Suprapubic skin (tissue), 4 donors: ENCODE data around the gene APOLD1. TPM values are rescaled to one million over a fixed set of nuclear protein-coding genes. Genes with fewer than 3 reads are reported as not detected.
"Not testable (repeated sequence)": the region's sequence is repeated elsewhere in the genome, so short reads cannot be mapped to it uniquely, and the experiment has no call there.

Experiments
- DNase-seq, 2 donors: peaks; one replicate each; pipeline ENCODE4 v3.0.0-alpha.2; 2019; ENCODE audit warnings: low spot score in 2 of 2
- H3K27ac ChIP-seq: fragments of 200-600 bp; sonication (generic); one replicate; pipeline ENCODE4 v1.5.1; 2019
- H3K27me3 ChIP-seq: fragments of 200-600 bp; sonication (generic); one replicate; pipeline ENCODE4 v1.5.1; 2019
- H3K36me3 ChIP-seq: fragments of 200-600 bp; sonication (generic); one replicate; pipeline ENCODE4 v1.5.1; 2019
- H3K4me1 ChIP-seq: fragments of 200-600 bp; sonication (generic); one replicate; pipeline ENCODE4 v1.5.1; 2019
- H3K4me3 ChIP-seq: fragments of 200-600 bp; sonication (generic); one replicate; pipeline ENCODE4 v1.5.1; 2019; ENCODE audit warnings: mild to moderate bottlenecking
- H3K9me3 ChIP-seq: fragments of 200-600 bp; sonication (generic); one replicate; pipeline ENCODE4 v1.5.1; 2019
- CTCF ChIP-seq, 2 donors: fragments of 200-600 bp in 1 of 2; fragments of 450-650 bp in 1 of 2; sonication (generic) in 1 of 2; IDR thresholded peaks; one replicate each; pipeline ENCODE4 v1.5.1; 2016 to 2019; ENCODE audit warnings: antibody characterized with exemption in 2 of 2, mild to moderate bottlenecking in 1 of 2, moderate library complexity in 1 of 2
- EP300 ChIP-seq: sonication (generic); formaldehyde crosslinking; IDR thresholded peaks from one replicate; pipeline ENCODE4 v1.6.1; 2017; ENCODE audit warnings: antibody characterized with exemption
- POLR2A ChIP-seq, 2 donors: fragments of 450-650 bp; IDR thresholded peaks; one replicate each; pipeline ENCODE4 v1.6.1; 2017; ENCODE audit warnings: antibody characterized with exemption in 2 of 2, mild to moderate bottlenecking in 2 of 2, moderate library complexity in 2 of 2
- POLR2AphosphoS5 ChIP-seq, 3 donors: sonication (generic); formaldehyde crosslinking; IDR thresholded peaks; one replicate each; pipeline ENCODE4 v1.6.1; 2017; ENCODE audit warnings: antibody characterized with exemption in 3 of 3
- WGBS: methylation state at CpG from one replicate; pipeline ENCODE4 v1.1.5; 2018; 5-methylcytosine and 5-hydroxymethylcytosine counted together
- total RNA-seq, 4 donors: library from RNA; depleted of rRNA; stranded (reverse); fragments of >200 nt; gene quantifications; one replicate each; pipeline ENCODE4 v1.1.0, GENCODE V29; 2016

APOLD1 gene
- total RNA-seq, 4 donors from 2014 or later, result 14.6 to 25.5 (median 16.4) TPM

DNA sequence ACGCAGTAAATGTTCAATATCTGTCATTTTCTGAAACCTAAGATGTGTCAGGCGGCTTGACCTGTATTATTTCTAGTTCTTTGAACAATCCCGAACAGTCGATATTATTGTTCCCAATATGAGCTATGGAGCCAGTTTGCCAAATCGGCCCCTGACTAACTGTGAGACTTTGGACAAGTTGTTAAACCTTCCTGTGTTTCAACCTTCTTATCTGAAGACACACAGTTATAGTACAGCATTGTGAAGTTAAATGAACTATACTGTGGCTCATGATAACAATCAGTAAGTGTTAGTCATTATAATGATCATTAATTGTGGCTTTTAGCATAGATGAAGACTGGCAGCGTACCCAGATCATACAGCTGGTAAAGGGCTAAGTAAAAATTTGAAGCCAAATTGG, 51.1 kb downstream of the APOLD1 start:
- no peak for DNase-seq
- Histone ChIP-seq H3K9me3 (no peaks in the 10 kb centered on the region), H3K4me3 (no peak overlapping the region), H3K4me1 (peaks cover 10% of the 10 kb centered on the region), H3K27me3 (no peaks in the 10 kb centered on the region), H3K36me3 (peaks cover 20% of the 10 kb centered on the region), H3K27ac (peak overlapping the region; percentile 20)
- TF ChIP-seq POLR2AphosphoS5 (IDR thresholded peaks at IDR 0.05), result no peak
- no peak for TF ChIP-seq POLR2A (IDR thresholded peaks at IDR 0.05)
- no peak for TF ChIP-seq EP300
- TF ChIP-seq CTCF (IDR thresholded peaks at IDR 0.05), result no peak
- WGBS, result 76% methylated on average over 6 of the region's 6 CpGs

DNA sequence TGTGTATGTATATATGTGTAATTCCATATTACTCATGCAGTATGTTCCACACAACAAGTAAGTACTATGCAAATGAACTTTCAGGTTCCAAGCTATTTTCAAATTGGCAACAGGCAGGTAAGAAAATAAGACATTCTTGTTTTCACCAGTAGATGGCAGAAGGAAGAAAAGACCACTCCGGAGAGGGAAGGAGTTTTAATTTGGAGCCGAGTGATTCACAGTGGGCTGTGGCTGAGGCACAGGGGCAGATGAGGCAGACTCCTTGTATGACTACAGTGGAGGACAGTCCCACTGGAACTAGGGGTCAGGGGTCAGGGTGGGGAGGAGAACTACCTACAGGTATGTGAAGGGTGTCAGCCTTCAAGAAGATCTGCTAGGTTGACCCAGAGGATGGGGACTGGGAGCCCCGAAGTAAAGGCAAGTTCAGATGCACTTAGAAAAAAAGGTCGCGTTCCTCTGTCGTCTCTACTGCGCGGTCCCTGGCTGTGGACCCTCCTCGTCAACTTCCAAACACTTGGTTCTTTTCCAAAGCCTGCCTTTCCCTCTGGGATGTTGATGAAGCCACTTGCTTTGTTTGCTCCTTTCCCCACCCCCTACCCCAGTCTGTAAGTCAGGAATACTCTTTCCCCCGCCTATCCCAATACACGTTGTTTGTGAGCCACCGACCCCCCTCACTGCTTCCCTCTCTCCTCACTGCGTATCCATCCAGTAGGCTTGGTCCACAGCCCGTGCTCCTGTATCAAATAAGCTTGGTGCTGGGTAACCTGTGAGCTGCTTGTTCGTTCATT, 51.8 kb downstream of the APOLD1 start:
- Histone ChIP-seq H3K27me3 (no peaks in the 10 kb centered on the region), H3K9me3 (no peaks in the 10 kb centered on the region), H3K4me3 (no peak overlapping the region), H3K27ac (no peak overlapping the region), H3K36me3 (peaks cover 17% of the 10 kb centered on the region), H3K4me1 (peaks cover 10% of the 10 kb centered on the region)
- no peak for DNase-seq
- 65% methylated on average over 15 of the region's 15 CpGs for WGBS
- no peak for TF ChIP-seq POLR2AphosphoS5 (IDR thresholded peaks at IDR 0.05)
- no peak for TF ChIP-seq POLR2A (IDR thresholded peaks at IDR 0.05)
- peak; percentile 31 to 38 for TF ChIP-seq CTCF (IDR thresholded peaks at IDR 0.05)
- TF ChIP-seq EP300, result no peak

DNA sequence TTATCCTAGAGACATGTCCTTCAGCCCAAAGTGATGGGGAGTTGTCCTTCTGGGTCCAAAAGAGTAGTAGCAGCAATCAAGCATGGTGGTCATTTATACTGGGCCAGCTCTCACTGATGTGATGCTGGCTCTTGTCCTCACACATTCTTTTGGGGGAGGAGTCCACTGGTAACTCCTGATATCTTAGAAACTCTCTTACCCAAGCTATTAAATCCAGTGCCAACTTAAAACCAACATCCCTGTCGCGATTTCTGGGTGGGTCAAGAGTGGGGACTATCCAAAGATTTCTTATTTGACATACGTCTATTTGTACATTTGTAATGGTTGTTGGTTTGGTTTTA, 52.3 kb downstream of the APOLD1 start:
- WGBS, result 73% methylated on average over 3 of the region's 3 CpGs
- Histone ChIP-seq H3K27me3 (no peaks in the 10 kb centered on the region), H3K27ac (no peak overlapping the region), H3K36me3 (peaks cover 12% of the 10 kb centered on the region), H3K9me3 (no peaks in the 10 kb centered on the region), H3K4me1 (peaks cover 10% of the 10 kb centered on the region), H3K4me3 (no peak overlapping the region)
- DNase-seq, result no peak
- no peak for TF ChIP-seq EP300
- no peak for TF ChIP-seq POLR2AphosphoS5 (IDR thresholded peaks at IDR 0.05)
- TF ChIP-seq CTCF (IDR thresholded peaks at IDR 0.05), result no peak
- TF ChIP-seq POLR2A (IDR thresholded peaks at IDR 0.05), result no peak

- H3K36me3 ChIP-seq, result no peaks in the 10 kb centered on the region
- no peak overlapping the region for H3K27ac ChIP-seq
- WGBS, result 100% methylated on average over 1 of the region's 1 CpG
- peaks cover 10% of the 10 kb centered on the region for H3K4me1 ChIP-seq
- H3K27me3 ChIP-seq, result no peaks in the 10 kb centered on the region
- no peak overlapping the region for H3K4me3 ChIP-seq
- no peaks in the 10 kb centered on the region for H3K9me3 ChIP-seq
- DNase-seq, result no peak
- no peak for TF ChIP-seq POLR2A (IDR thresholded peaks at IDR 0.05)
These were observed 53.5 kb downstream of the APOLD1 start for GRCh38 chr12:12839003-12839395.

- not testable (repeated sequence) for DNase-seq, H3K9me3 ChIP-seq, H3K27ac ChIP-seq, H3K4me1 ChIP-seq, H3K27me3 ChIP-seq, H3K4me3 ChIP-seq, H3K36me3 ChIP-seq
- 88% methylated on average over 10 of the region's 10 CpGs for WGBS
These were observed 54.0 kb downstream of the APOLD1 start for GRCh38 chr12:12839439-12839838.

- no peaks in the 10 kb centered on the region for H3K27me3 ChIP-seq
- no peaks in the 10 kb centered on the region for H3K9me3 ChIP-seq
- TF ChIP-seq CTCF (IDR thresholded peaks at IDR 0.05) (no peak), POLR2A (IDR thresholded peaks at IDR 0.05) (no peak), POLR2AphosphoS5 (IDR thresholded peaks at IDR 0.05) (no peak), EP300 (no peak)
- peaks cover 10% of the 10 kb centered on the region for H3K4me1 ChIP-seq
- H3K36me3 ChIP-seq, result no peaks in the 10 kb centered on the region
- H3K4me3 ChIP-seq, result no peak overlapping the region
- DNase-seq, result no peak
- 68% methylated on average over 5 of the region's 5 CpGs for WGBS
- no peak overlapping the region for H3K27ac ChIP-seq
These were observed 54.6 kb downstream of the APOLD1 start for GRCh38 chr12:12839873-12840579.
